DMS153 treated with DMSO at 0.1 percent for 48 hours (cell line): ENCODE results near the gene SKIC2.

Experiments
- DNase-seq: peaks from one replicate; lab custom pipeline; 2025; ENCODE audit not compliant: unreplicated experiment; lab: John Stamatoyannopoulos, UW

The SKIC2 gene

GRCh38 chr6:31945507-31946369 lies 13.2 kb upstream of the SKIC2 start, which contains the start of gene CFB:
Gene CFB, plus strand, starts transcription at chr6:31946095. Its CDS starts 127 bp downstream, at chr6:31946222.
- DNase-seq: no peak

- no peak for DNase-seq
These were observed 12.5 kb upstream of the SKIC2 start for GRCh38 chr6:31946370-31946885.

DNA sequence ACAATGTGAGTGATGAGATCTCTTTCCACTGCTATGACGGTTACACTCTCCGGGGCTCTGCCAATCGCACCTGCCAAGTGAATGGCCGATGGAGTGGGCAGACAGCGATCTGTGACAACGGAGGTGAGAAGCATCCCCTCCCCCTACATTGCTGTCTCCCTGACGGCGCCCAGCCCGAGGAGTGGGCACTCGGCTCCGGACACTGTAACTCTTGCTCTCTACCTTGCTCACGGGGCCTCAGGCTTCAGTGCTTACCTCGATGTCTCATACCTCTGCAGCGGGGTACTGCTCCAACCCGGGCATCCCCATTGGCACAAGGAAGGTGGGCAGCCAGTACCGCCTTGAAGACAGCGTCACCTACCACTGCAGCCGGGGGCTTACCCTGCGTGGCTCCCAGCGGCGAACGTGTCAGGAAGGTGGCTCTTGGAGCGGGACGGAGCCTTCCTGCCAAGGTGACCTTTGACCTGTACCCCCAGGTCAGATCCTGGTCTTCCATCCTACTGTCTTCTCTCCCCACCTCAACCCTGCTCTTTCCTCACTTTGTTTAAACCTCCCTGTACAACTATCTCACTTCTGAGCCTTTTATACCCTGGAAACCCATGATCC lies 11.8 kb upstream of the SKIC2 start:
- no peak for DNase-seq

DNA sequence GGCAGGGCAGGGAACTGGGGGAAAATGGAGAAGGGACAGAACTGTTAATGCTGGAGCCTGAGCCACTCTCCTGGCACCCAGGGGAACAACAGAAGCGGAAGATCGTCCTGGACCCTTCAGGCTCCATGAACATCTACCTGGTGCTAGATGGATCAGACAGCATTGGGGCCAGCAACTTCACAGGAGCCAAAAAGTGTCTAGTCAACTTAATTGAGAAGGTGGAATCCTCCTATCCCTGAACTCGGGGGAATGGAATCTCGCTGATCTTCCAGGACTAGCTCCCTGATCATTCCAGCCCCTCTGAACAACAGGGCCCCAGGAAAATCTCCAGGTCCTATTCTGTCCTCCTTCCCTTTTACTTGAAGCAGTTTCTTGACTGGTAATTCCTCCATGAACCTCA lies 11.1 kb upstream of the SKIC2 start:
- no peak for DNase-seq

DNA sequence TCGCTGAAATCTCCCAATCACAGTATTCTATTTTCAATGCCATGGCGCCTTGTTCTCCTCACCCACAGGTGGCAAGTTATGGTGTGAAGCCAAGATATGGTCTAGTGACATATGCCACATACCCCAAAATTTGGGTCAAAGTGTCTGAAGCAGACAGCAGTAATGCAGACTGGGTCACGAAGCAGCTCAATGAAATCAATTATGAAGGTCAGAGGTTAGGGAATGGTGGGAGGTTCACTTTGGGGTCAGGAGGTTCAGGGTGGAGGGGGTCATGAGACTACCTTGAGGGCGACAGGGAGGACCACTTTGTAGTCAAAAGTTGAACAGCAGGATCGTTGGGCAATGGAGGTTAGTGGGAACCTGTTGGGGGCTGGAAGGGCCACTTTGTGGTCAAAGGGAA lies 10.7 kb upstream of the SKIC2 start:
- no peak for DNase-seq

GRCh38 chr6:31948753-31949413 lies 10.1 kb upstream of the SKIC2 start:
- DNase-seq: no peak

- no peak for DNase-seq
These were observed 8.9 kb upstream of the SKIC2 start for GRCh38 chr6:31949926-31950548.

DNA sequence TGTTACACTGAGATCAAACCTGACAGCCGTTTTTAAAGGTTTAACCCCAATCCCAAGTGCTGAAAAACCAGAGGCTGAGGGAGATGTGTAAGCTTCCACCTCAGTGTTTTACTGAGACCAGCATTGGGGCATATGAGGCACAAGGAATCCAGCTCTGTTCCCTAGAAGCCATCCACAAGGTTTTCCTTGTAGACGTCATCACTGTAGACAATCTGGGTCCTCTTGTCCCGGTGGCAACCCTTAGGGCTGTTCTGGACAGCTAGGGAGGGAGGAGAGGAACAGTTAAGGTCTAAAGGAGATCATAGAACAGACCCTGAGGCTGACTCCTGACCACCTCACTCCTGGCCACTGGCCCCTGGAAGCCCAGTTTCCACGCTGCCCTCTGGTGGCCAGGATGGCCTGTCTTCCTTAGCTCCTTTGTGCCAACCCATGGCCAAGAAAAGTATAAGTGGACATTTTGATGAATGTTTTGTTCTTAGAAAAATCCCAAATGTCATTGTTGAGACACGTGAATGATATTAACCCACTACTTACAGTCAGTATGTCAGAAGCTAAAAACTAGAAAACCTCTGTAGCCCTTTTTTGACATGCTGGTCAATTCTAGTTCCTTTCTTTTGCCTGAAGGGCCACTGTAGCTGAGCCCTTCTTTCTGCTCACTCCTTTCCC lies 6.7 kb upstream of the SKIC2 start:
- DNase-seq: no peak

DNA sequence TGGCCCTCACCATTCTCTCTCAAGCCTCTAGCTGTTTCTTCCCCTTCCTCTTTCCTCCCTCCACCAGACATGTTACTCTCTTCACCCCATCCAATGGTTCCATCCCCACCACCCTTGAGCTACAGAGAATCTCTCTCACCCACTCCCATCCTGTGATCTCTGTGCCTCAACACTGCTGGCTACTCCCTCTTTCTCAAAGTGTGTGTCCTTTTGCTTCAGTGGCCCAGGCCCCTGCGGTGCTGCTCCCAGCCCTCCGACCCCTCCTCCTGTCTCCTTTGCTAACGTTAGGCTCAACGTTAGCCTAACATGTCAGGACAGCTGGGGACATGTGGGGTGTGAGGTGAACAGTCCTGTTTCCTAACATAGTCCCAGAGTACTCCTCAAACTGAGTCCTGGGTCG lies 6.1 kb upstream of the SKIC2 start:
- no peak for DNase-seq

GRCh38 chr6:31954511-31954910 lies 4.5 kb upstream of the SKIC2 start:
- DNase-seq: no peak

- DNase-seq: no peak
These were observed 2.2 kb upstream of the SKIC2 start for GRCh38 chr6:31956796-31957195.

DNA sequence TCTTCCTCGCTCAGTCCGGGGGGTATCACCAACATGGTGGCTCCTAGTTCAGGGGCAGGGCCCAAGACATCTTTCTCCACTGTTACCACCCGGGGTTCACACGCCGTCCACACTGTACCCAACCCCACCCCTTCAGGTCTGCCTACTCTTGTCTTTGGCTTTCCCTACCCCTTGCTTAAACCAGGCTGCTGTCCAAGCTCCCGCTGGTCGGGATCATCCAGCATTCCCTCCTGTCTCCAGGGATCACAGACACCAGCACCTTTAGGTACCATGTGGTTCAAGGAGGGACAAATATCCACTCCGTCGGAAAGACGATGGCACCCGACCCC lies 599 bp upstream of the SKIC2 start:
- DNase-seq: no peak

DNA sequence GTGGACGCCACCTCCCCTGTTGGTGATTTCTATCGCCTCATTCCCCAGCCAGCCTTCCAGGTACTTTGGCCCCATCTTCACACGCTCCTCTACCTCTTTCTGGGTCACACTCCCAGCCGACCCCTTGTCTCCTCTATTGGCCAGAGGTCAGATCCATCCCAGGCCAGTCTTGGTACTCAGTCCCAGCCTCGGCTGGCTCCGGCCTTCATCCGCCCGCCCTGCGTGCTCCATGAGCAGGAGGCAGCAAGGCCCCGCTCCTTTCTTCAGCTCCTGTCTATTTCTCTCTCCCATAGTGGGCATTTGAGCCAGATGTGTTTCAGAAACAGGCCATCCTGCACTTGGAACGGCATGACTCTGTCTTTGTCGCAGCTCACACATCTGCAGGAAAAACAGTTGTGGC lies 2.6 kb downstream of the SKIC2 start:
- no peak for DNase-seq

GRCh38 chr6:31963921-31964320 lies 4.9 kb downstream of the SKIC2 start:
- DNase-seq: no peak

DNA sequence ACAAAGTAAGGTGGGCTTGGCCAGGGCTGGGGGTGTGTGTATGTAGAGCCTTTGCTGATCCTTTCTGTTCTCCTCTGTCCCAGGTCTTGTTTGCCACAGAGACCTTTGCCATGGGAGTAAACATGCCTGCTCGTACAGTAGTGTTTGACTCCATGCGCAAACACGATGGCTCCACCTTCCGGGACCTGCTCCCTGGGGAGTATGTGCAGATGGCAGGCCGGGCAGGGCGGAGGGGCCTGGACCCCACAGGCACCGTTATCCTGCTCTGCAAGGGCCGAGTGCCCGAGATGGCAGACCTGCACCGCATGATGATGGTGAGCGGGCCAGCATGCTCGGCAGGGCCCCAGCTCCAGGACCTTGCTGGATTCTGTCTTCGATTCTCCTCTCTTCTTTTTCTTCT lies 6.7 kb downstream of the SKIC2 start:
- no peak for DNase-seq

DNA sequence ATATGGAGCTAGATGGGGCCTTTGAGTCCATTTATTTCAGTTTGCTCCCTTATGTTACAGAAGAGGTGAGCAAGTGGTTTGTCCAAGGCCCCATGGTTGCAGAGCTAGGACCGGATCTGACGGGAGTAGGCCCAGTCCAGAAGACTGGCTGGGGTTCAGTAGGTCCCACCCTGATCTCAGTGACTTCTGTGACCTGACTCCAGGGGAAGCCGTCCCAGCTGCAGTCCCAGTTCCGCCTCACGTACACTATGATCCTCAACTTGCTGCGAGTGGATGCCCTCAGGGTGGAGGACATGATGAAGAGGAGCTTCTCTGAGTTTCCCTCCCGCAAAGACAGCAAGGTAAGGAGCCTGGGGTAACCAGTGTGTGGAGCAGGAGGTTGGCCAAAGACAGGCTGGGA lies 7.5 kb downstream of the SKIC2 start:
- no peak for DNase-seq

DNA sequence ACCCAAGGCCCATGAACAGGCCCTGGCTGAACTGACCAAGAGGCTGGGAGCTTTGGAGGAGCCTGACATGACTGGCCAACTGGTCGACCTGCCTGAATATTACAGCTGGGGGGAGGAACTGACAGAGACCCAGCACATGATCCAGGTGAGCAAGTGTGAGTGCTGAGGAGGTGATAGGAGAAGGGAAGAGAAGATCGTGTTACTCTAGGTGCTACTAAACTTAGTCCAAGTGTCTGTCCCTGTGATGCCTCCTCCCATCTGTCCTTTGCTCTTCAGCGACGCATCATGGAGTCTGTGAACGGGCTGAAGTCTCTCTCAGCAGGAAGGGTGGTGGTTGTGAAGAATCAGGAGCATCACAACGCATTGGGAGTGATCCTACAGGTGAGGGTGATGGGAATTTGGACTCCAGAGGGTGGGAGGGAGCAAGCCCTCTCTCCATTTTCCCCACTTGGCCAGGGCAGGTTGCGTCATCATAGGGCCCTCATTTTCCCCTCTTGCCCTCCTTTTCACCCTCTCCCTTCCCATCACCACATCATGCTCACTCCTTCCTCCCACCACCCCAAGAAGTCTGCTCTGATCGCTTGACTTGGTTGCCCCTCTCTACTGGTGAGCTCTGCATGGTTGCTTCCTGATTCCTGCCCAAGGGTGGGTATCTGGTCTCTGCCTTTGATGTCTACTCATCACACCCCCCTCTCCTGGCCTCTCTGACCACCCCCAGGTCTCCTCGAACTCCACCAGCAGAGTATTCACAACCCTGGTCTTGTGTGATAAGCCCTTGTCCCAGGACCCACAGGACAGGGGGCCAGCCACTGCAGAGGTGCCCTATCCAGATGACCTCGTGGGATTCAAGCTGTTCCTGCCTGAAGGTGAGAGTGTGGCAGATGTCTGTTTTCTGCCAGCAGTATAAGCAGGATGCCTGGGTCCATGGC lies 8.3 kb downstream of the SKIC2 start:
- DNase-seq: no peak

DNA sequence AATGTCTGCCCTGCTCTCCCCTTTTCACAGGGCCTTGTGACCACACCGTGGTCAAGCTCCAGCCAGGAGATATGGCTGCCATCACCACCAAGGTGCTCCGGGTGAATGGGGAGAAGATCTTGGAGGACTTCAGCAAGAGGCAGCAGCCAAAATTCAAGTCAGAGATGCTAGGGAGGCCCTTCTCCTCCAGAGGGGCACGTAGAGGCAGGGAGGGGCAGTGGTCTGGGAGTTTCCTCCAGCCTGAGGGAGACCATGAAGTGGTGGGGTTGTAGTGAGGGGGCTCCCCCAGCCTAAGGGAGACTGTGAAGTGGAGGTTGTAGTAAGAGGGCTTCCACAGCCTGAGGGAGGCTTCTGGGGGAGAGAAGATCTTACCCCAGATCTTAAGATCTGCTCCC lies 8.9 kb downstream of the SKIC2 start:
- no peak for DNase-seq

- no peak for DNase-seq
These were observed 9.4 kb downstream of the SKIC2 start for GRCh38 chr6:31968326-31968725.
